Measurements from ENCODE around the gene TMEM44.

Gene TMEM44, protein sequence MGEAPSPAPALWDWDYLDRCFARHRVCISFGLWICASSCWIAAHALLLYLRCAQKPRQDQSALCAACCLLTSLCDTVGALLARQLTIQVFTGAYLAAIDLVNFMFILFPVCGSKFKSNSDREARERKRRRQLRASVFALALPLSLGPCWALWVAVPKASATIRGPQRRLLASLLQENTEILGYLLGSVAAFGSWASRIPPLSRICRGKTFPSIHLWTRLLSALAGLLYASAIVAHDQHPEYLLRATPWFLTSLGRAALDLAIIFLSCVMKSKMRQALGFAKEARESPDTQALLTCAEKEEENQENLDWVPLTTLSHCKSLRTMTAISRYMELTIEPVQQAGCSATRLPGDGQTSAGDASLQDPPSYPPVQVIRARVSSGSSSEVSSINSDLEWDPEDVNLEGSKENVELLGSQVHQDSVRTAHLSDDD

DNA sequence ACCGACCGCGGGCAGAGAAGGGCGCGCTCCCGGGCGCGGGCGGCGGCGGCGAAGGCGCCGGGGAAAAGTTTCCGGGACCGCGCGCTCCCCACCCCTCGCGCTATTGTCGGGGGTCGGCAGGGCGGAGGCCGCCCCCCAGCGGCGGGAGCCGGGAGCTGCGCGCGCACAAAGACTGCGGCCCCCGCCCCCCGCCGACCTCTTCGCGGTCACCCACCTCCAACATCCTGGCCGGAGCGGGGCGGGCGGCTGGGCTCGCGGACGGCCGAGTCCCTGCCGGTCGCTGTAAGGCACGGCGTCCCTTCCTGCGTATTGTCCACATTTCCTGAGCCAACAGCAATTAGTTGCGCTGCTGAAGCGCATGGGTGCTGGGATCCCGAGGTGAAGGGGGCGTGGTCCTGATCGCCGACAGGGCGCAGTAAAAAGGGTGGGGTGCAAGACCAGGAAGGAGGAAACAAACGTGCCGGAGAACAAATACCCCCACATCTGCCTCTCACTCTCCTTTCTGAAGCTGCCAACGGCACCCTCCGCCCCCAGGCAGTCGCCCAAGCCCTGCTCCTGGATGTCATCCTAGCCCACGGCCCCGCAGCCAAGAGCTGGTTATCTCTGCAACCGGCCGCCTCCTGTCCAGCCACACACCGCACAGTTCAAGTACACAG, at the start of gene TMEM44:
TMEM44 (minus strand) TSS at position 71 of the 656 bp plus-strand sequence. CDS start 204 bp downstream, outside the sequence.
- peak; percentile 26 to 43 for DNase-seq (ENCODE audit: low read depth in 1 of 2, low spot score in 1 of 2)

DNA sequence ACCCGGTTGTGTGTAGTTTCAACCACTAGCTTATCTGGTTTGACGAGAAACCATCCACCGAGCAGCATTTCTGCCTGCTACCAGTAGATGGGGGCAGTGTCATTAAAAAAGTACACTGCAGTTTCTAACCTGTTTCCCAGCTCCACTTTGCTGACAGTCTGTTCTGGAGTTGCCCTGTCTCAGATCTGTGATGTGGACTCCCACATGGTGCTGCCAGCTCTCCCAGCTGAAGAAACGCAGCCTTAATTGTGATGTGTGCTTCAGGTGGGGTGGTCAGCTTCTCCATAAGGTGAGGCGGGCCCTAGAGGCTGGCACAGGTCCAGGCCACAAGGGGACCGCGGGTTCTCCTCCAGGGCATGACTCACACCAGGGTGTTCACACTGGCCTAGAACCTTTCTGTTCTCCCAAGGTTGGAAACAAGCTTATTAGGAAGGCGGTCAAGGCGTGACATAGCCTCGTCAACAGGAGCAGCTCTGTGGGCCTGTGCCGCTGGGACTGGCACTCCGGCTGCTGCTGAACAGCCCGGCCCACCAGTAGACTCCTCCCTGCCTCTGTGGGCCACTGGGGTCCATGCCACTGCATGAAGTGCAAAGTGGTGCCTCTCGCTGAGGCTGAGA, 49.6 kb upstream of the TMEM44 start:
- peak; percentile 13 to 49 for DNase-seq (ENCODE audit: low read depth in 1 of 2, low spot score in 1 of 2)

DNA sequence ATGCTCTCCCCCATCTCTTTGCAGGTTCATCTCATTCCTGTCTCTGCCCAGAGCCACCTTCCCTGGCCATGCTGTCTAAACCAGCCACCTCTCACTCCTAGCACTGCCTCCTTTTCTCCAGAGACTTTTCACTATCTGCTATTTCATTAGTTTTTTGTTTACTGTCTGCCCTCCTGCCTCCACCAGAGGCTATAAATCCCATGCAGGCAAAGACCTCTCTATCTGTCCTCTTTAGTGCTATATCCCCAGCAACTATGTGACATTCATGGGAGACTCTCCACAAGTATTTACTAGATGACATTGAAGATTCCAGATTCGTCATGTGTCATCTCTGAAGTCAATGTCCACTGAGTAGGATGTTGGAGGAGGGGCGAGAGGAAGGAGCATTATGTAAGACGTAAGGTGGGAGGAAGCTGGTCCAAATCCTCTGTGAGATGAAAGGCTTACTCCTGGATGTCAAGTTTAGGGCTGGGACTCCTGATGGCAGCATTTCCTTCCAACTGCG, 49.0 kb upstream of the TMEM44 start:
- DNase-seq (ENCODE audit: low read depth in 1 of 2, low spot score in 1 of 2), result no peak

DNA sequence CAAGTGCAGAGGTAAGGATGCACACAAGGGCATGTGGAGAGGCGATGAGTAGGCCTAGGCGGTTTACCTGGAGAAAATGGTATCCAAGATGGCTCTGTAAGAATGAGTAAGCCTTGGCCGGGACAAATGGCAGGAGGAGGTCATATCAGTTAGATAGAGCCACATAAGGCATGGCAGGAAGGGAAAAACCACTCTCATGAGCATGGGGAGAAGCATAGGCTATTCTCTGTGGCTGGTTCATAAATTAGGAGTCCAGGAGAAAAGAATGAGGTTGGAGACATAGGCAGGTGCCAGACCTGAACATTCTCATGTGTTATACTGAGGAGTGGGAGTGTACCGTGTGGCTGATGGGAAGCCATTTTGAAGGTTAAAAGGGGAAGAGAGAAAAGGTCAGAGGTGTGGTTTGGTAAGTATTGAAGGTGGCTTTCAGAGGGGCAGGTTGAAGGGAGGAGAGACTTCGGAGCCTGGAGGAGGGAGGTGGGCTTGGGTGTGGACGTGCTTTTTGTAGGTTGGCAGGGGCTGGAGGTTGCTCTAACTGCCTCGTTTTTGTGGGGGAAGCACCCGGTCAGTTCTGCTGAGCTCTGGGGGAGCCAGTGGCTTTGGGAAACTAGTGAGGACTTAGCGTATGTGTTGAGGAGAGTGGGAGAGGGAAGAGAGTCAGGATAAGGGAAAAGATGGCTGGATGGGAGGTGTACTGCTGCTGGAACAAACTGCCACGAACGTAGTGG, 47.8 kb upstream of the TMEM44 start:
- DNase-seq (ENCODE audit: low read depth in 1 of 2, low spot score in 1 of 2), result no peak

DNA sequence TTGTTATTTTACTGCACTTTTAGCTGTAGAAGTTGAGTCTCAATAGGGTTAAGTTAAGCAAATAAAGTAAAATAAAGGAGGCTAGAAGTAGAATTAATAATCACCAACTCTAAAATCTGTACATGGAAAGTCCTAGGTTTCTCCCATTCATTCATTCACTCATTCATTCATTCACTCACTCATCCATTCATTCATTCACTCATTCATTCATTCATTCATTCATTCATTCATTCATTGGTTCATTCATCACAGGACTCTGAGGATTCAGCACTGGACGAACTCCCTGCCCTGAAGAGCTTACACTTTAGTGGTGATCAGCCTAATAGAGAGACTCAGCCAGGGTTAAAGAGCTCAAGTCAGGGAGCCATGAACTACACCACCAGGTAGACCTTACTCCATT, 43.3 kb upstream of the TMEM44 start:
- no peak for DNase-seq (ENCODE audit: low read depth in 1 of 2, low spot score in 1 of 2)

DNA sequence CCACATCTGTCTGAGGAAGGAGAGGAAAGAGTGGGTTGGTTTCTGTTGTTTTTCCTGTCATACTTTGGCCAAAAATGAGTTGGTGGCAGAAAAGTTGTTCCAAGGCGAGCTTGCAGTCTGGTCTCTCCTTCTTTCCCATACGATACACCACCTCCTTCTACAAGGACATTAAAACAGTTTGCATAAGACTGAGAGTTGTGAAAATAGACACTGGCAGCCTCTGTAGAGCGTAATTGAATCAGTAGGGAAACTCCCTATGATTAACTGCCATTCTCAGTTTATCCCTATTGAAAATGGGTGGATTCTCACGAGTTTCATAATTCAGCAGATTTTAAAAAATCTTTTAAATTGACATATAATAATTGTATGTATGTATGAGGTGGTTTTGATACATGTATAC, 42.5 kb upstream of the TMEM44 start:
- no peak for DNase-seq (ENCODE audit: low read depth in 1 of 2, low spot score in 1 of 2)

DNA sequence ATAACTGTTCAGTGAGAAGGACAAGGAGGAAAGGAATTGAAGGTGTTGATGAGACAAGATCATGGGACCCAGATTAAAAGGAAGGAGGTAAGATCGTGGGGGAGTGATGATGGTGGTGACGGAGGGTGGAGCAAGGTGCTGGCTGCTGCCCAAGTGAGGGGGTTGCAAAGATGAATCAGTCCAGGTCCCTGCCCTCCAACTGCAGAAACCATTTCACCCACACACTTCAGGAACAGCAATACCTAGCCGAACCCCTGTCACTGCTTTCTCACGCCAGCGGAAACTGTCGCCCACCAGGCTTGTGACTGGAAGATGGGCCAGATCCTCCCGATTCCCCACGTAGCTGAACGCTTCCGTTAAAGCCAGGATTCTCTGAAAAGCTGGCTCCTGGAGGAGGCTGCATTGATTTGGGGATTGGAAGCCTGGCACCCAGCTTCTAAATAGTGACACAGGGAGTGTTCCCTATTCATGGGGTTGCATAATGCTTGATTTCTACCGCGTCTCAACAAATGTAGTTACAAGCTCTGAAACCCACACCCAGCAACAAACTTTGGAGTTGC, 41.9 kb upstream of the TMEM44 start:
- DNase-seq (ENCODE audit: low read depth in 1 of 2, low spot score in 1 of 2), result peak in 1 of 2 donors; percentile 56

DNA sequence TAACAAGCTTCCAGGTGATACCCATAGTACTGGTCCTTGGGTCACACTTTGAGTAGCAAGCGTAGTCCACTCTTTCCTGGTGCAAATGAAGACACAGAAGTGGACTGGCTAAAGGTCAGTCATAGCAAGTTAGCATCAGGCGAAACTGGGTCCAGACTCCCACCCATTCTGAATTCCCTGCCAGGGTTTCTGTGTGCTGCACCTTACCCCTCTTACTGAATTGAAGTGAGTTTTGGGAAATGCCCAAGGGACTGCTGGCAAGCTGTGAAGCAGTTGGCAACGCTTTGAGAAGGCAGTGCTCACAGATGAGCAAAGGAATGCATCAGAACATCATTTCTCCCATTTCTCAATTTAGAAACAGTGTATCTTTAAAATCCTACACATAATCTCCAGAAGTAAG, 40.5 kb upstream of the TMEM44 start:
- no peak for DNase-seq (ENCODE audit: low read depth in 1 of 2, low spot score in 1 of 2)

DNA sequence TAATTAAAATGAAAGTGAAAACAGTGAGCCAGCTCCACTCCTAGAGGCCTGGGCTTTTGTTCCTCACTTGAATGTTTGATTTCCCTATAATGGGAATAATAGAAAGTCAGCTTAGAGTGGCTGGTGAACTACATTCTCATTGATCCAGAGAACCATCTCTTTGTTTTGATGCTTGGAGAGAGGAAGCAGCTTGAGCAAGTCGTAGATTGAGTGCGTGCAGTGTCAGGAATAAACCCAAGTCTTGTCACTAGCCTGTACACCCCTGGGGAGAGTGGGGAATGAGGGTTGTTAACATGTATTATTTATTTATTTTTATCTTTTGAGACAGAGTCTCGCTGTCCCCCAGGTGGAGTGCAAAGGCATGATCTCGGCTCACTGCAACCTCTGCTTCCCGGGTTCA, 39.7 kb upstream of the TMEM44 start:
- no peak for DNase-seq (ENCODE audit: low read depth in 1 of 2, low spot score in 1 of 2)

DNA sequence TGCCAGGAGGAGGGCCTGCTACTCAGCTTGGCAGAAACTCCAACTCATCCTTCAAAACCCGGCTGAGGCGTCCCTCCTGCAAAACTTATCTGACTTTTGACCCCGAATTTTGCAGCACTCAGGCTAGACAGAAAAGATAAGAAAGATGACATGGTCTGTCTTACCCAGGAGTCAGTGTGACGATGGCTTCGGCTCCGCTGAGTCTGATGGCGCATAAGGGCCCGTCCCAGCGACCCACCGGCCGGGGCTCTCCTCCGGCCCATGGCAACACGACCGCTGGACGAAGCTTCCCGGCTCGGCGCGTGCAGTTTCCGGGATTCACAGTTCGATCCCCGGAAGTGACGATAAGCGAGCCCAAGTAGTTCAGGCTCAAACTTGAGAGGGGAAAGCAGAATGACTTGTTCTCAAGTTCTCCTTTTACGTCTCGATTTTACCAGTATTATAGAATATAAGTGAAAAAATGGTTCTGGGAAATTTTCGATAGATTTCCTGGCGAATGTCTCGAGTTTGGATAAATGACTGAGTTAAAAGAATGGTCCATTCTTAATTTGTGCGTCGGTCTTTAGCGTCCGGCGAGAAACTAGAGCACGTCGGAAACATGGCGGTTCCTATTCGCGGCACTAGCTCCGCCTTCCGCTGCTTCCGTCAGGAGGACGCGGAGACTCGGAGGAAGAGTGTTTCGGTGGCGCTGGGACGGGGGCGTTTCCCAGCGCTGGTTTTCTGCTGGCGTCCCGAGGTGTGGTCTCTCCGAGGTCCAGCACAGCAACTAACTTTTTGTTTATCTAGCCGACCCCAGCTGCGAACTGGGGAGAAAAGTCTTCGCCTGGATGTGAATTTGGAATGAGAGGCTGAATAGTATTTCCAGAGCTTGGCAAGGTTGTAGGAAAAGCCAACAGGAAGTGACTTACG, 38.9 kb upstream of the TMEM44 start, which contains the start of gene LSG1:
LSG1 (minus strand) TSS at position 292 of the 909 bp plus-strand sequence; CDS start at position 263, 29 bp downstream.
- DNase-seq (ENCODE audit: low read depth in 1 of 2, low spot score in 1 of 2), result peak; percentile 67 to 82

DNA sequence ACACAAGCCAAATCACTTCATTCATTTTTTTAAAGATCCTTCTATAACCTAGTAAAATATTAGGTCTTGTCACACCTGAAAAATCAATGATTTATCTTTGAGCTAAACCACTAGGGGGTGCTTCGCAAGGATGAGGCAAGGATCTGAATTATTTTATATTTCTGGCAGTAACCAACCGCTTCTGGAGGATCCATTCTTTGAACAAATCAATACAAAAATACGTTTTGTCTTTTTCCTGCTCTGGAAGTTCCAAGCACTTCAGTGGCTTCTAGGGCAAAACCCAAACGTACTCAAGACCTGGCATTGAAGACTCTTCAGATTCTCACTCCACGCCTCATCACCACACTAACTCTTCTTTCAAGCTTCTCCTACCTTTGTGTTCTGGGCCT, 38.3 kb upstream of the TMEM44 start:
- DNase-seq (ENCODE audit: low read depth in 1 of 2, low spot score in 1 of 2), result no peak

DNA sequence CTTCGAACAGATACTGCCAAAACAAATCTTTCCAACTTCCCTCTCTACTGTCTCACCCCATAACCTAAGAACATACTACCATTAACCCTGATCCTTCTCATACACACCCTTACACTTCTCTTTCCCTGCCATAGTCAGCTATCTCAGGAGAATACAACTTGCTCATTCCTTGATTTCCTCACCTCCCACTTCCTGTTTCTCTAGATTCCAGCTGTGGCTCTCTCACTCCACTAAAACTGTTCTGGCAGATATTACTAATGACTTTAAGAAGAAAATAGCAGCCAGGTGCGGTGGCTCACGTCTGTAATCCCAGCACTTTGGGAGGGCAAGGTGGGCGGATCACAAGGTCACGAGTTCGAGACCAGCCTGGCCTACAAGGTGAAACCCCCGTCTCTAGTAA, 34.1 kb upstream of the TMEM44 start:
- DNase-seq (ENCODE audit: low read depth in 1 of 2, low spot score in 1 of 2), result no peak

DNA sequence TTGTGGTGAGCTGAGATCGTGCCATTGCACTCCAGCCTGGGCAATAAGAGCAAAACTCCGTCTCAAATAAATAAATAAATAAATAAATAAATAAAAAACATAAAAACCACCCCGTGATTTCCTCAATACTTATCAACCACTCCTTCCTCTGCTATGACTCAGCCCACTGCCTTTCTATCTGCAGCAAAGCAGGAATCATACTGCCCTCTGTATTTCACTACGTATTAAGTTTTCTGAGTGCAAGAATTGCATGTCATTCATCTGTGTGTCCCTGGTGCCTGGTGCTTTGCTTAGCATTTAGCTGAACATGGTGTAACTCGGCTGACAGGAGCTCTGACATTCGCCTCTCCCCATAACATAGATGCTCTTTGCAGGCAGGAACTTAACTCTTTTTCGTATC, 31.6 kb upstream of the TMEM44 start:
- DNase-seq (ENCODE audit: low read depth in 1 of 2, low spot score in 1 of 2), result no peak

DNA sequence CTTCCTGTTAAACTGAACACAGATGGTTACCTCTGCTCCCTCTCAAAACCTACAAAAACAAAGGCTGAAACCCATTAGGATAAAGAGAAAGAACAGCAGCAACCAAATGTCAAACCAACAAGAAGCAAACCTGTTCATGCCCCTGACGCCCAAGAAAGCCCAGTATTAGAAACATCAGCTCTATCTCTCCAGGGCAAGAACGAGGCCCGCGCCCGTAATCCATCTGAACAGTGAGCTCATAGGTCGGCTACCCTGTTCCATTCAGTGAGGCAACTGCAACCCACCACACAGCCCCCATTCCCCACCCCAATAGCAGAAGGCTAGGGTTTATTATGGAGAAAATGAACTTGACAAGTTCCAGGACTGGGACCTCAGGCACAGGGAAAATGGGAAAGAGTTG, 28.7 kb upstream of the TMEM44 start:
- DNase-seq (ENCODE audit: low read depth in 1 of 2, low spot score in 1 of 2), result no peak

DNA sequence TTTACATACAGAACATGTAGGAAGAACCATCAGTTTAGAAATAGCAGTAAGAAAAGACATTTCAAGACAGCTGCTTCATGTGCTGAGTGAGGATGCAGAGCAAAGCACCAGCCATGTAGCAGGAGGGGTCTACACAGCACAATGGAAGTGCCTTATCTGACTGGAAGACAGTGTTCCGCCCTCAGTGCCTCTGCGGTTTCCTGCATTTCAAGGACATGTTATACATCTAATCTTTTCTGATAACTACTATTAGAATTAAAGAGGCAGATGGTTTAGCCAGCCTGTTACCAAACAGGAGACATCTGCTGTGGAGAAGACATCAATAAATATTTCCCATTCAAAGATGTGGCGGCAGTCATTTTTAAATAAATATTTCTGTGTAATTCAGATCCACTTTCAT, 28.2 kb upstream of the TMEM44 start:
- DNase-seq (ENCODE audit: low read depth in 1 of 2, low spot score in 1 of 2), result no peak

DNA sequence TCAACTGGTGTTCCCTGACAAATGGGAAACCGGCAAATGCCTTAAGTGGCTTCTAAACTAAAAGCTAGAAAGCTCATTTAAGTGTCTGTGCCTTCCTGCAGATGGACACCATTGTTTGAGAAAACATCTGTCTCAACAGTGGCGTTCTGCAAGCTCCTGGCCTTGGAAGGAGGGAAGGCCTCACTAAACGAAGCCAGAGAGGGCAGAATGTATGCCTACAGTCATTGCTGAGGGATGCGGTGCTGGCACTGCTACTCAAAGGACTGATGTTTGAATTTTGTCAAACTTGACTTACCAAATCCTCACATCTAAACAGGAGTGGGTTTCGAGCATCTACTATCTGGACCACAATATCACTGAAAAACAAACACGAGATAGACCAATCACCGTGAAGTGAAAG, 26.6 kb upstream of the TMEM44 start:
- DNase-seq (ENCODE audit: low read depth in 1 of 2, low spot score in 1 of 2), result no peak

DNA sequence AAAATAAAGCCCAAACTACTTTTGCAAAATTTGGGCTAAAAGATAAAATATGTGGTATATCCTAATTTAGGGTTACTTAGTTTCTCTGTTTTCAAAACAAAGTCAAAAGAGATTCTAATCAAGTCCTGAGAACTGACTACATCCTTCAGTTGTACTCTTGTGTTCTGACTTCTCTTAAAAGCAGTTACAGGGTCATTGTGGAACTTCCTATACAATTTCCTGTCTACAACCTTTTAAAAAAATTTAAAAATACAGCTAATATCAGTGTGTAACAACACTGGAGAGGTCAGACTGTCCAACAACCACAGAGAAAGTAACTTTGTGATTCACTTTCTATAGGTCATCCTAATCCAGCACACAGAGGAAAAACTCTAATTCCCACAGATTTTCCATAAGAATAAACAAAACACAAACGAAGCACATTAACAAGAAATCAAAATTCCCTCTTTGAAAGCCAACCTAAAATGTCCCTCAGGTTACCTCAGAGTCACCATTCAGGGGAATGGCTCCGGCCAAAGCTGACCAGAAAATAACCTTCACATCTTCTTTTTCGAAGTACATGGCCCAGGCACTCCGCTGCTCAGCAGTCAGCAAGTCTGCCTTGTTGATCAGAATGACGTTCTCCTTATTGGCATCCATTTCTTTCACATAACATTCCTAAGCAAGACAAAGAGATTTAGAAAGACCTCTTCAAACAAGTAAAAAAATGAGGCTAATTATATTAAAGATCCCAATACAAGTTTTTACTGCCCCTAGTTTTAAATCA, 25.4 kb upstream of the TMEM44 start:
- DNase-seq (ENCODE audit: low read depth in 1 of 2, low spot score in 1 of 2), result no peak

DNA sequence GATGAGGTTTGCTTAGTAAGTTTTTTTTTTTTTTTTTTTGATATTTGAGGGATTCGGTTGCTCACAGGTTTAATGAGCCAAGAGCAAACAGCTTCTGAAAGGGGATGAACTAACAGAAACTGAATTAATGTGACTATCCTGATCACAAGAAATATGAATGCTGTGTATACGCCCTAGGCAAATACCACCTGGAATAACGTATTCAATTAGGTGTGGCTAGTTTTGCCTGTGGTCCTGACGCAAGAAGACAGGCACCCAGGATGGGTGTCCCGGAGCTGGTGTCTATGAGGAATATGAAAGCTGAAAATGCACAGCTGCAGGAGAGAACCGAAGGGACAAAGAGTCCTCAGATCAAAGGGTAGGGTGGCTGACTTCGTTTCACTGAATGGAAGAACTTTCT, 24.2 kb upstream of the TMEM44 start:
- no peak for DNase-seq (ENCODE audit: low read depth in 1 of 2, low spot score in 1 of 2)

DNA sequence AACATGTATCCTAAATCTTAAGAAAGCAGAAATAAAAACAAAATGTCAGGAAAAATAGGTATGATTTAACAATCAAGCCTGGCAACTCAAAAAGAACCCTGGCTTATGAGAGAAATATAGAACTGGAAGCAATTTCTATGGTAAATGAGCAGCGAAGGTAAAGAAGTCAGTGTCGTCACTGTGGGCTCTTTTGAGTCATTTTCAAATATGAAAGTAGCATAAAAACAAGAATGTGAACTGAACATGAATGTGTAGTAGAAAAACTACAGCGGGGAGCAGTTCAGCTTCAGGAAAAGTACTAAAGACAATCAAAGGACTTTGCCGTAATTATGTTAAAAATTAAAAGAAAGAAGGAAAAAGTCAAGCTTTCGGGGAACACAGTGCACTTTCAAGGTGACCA, 21.2 kb upstream of the TMEM44 start:
- no peak for DNase-seq (ENCODE audit: low read depth in 1 of 2, low spot score in 1 of 2)

Data from stimulated activated CD4-positive, alpha-beta T cell treated with anti-CD3 and anti-CD28 coated beads, Interleukin-15, amount 100 ng/mL, for 1 hour (primary cell).